ENCODE measurements around the gene UVRAG.

The UVRAG gene

GRCh38 chr11:76090174-76090573, 275.2 kb downstream of the UVRAG start:
- TF ChIP-seq EZH2phosphoT487 (IDR thresholded peaks at IDR 0.05; ENCODE audit: low read length) = no peak
- no peak for TF ChIP-seq CTCF (IDR thresholded peaks at IDR 0.05; ENCODE audit: low read length)
- no peak for TF ChIP-seq EZH2 (optimal IDR thresholded peaks at IDR 0.05; ENCODE audit: low read depth, low read length)

DNA sequence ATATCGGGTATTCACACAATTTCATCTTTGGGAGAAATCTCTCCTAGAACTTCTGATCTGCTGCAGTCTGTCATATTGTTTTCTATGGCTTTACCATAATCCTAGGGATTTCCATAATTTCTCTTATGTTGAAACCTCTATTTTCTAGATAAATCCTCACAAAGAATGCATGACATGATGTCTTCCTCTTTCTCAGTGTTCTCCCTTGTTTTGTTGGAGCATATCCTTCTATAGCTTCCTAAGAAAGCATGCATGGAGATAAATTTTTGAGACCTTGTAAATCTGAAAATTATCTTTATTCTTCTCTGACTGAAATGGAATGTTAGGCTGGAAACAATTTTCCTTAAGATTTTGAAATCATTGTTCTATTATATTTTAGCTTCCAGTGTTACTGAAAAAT, 275.8 kb downstream of the UVRAG start:
- Histone ChIP-seq H3K27ac (ENCODE audit: low read length) (no peak overlapping the region), H3K9me3 (replicated peaks; ENCODE audit: insufficient read depth, low read length) (no peaks in the 10 kb centered on the region), H3K9me2 (replicated peaks; ENCODE audit: insufficient read depth, low read length) (no peaks in the 10 kb centered on the region), H3K36me3 (replicated peaks; ENCODE audit: insufficient read depth, low read length) (no peaks in the 10 kb centered on the region), H3K4me1 (ENCODE audit: low read length) (no peaks in the 10 kb centered on the region), H3K79me2 (ENCODE audit: low read length) (no peaks in the 10 kb centered on the region), H2AFZ (ENCODE audit: low read length) (no peak overlapping the region), H3K27me3 (replicated peaks; ENCODE audit: insufficient read depth, low read length) (no peaks in the 10 kb centered on the region), H3K4me3 (ENCODE audit: low read length) (no peak overlapping the region), H3F3A (ENCODE audit: insufficient read depth, low read length) (no peaks in the 10 kb centered on the region), H3K9ac (ENCODE audit: low read length) (no peak overlapping the region), H4K20me1 (ENCODE audit: insufficient read depth, low read length) (no peaks in the 10 kb centered on the region), H3K4me2 (ENCODE audit: low read depth, low read length) (no peak overlapping the region)
- TF ChIP-seq EZH2 (optimal IDR thresholded peaks at IDR 0.05; ENCODE audit: low read depth, low read length) (no peak), EZH2phosphoT487 (IDR thresholded peaks at IDR 0.05; ENCODE audit: low read length) (no peak), CTCF (IDR thresholded peaks at IDR 0.05; ENCODE audit: low read length) (no peak)
- DNase-seq = no peak

More at GRCh38 chr11:76090174-76090573, 275.2 kb downstream of the UVRAG start:
- H3K9me3 ChIP-seq (replicated peaks; ENCODE audit: insufficient read depth, low read length) = no peaks in the 10 kb centered on the region
- H3K4me2 ChIP-seq (ENCODE audit: low read depth, low read length) = no peak overlapping the region
- no peaks in the 10 kb centered on the region for H3K79me2 ChIP-seq (ENCODE audit: low read length)
- no peak overlapping the region for H3K9ac ChIP-seq (ENCODE audit: low read length)
- H3F3A ChIP-seq (ENCODE audit: insufficient read depth, low read length) = no peaks in the 10 kb centered on the region
- DNase-seq = no peak
- no peak overlapping the region for H3K4me3 ChIP-seq (ENCODE audit: low read length)
- no peaks in the 10 kb centered on the region for H3K4me1 ChIP-seq (ENCODE audit: low read length)
- H3K9me2 ChIP-seq (replicated peaks; ENCODE audit: insufficient read depth, low read length) = no peaks in the 10 kb centered on the region
- H4K20me1 ChIP-seq (ENCODE audit: insufficient read depth, low read length) = no peaks in the 10 kb centered on the region
- no peak overlapping the region for H2AFZ ChIP-seq (ENCODE audit: low read length)
- no peaks in the 10 kb centered on the region for H3K36me3 ChIP-seq (replicated peaks; ENCODE audit: insufficient read depth, low read length)
- H3K27me3 ChIP-seq (replicated peaks; ENCODE audit: insufficient read depth, low read length) = no peaks in the 10 kb centered on the region
- no peak overlapping the region for H3K27ac ChIP-seq (ENCODE audit: low read length)

GRCh38 chr11:76094740-76095139, 279.7 kb downstream of the UVRAG start:
- TF ChIP-seq CTCF (IDR thresholded peaks at IDR 0.05; ENCODE audit: low read length) = no peak
- no peak for TF ChIP-seq EZH2 (optimal IDR thresholded peaks at IDR 0.05; ENCODE audit: low read depth, low read length)
- no peak for TF ChIP-seq EZH2phosphoT487 (IDR thresholded peaks at IDR 0.05; ENCODE audit: low read length)
- H3K4me3 ChIP-seq (ENCODE audit: low read length) = no peak overlapping the region
- no peak for DNase-seq

More at GRCh38 chr11:76094740-76095139, 279.7 kb downstream of the UVRAG start:
- Histone ChIP-seq H3K79me2 (ENCODE audit: low read length) (no peaks in the 10 kb centered on the region), H3K27me3 (replicated peaks; ENCODE audit: insufficient read depth, low read length) (no peaks in the 10 kb centered on the region), H3F3A (ENCODE audit: insufficient read depth, low read length) (no peaks in the 10 kb centered on the region), H3K9ac (ENCODE audit: low read length) (no peak overlapping the region), H2AFZ (ENCODE audit: low read length) (no peak overlapping the region), H3K4me2 (ENCODE audit: low read depth, low read length) (no peak overlapping the region), H3K36me3 (replicated peaks; ENCODE audit: insufficient read depth, low read length) (no peaks in the 10 kb centered on the region), H3K4me1 (ENCODE audit: low read length) (no peaks in the 10 kb centered on the region), H4K20me1 (ENCODE audit: insufficient read depth, low read length) (no peaks in the 10 kb centered on the region), H3K9me3 (replicated peaks; ENCODE audit: insufficient read depth, low read length) (no peaks in the 10 kb centered on the region), H3K27ac (ENCODE audit: low read length) (no peak overlapping the region), H3K9me2 (replicated peaks; ENCODE audit: insufficient read depth, low read length) (no peaks in the 10 kb centered on the region)
